OCI-LY1 (cell line): ENCODE data around the gene CYP17A1.
A peak's percentile ranks its signal among the peaks of the same experiment; 100 is the strongest.
"Not testable (repeated sequence)": the region's sequence is repeated elsewhere in the genome, so short reads cannot be mapped to it uniquely, and the experiment has no call there.

Source experiments
- H2AFZ ChIP-seq: fragments of 200-600 bp; sonication (generic), shearing (Covaris generic); 2 replicates; pipeline ENCODE4 v1.6.0; 2014; ENCODE audit warnings: antibody characterized with exemption, mild to moderate bottlenecking, low read length
- H3F3A ChIP-seq: fragments of 200-600 bp; sonication (generic), shearing (Covaris generic); 2 replicates; pipeline ENCODE4 v1.6.0; 2014; ENCODE audit warnings: mild to moderate bottlenecking, antibody characterized with exemption, low read length, moderate library complexity; ENCODE audit not compliant: insufficient read depth
- H3K27ac ChIP-seq: fragments of 200-600 bp; sonication (generic); 2 replicates; pipeline ENCODE4 v1.5.1; 2014; ENCODE audit warnings: low read length, mixed run types, mild to moderate bottlenecking, low read depth; ENCODE audit not compliant: poor library complexity, severe bottlenecking
- H3K27me3 ChIP-seq: fragments of 200-600 bp; sonication (generic); 2 replicates; pipeline ENCODE4 v1.6.0; 2014; ENCODE audit warnings: antibody characterized with exemption, mild to moderate bottlenecking, low read length, moderate library complexity; ENCODE audit not compliant: insufficient read depth
- H3K36me3 ChIP-seq: fragments of 200-600 bp; sonication (generic); 2 replicates; pipeline ENCODE4 v1.6.1; 2014; ENCODE audit warnings: mild to moderate bottlenecking, antibody characterized with exemption, low read length, moderate library complexity, mixed read lengths; ENCODE audit not compliant: insufficient read depth
- H3K4me1 ChIP-seq: fragments of 200-600 bp; sonication (generic); 2 replicates; pipeline ENCODE4 v1.5.1; 2014; ENCODE audit warnings: mild to moderate bottlenecking, low read length, moderate library complexity; ENCODE audit not compliant: insufficient read depth, severe bottlenecking
- H3K4me2 ChIP-seq: fragments of 200-600 bp; sonication (generic), shearing (Covaris generic); 2 replicates; pipeline ENCODE4 v1.6.1; 2014; ENCODE audit warnings: low read length
- H3K4me3 ChIP-seq: fragments of 200-600 bp; sonication (generic); 2 replicates; pipeline ENCODE4 v1.5.1; 2014; ENCODE audit warnings: low read length, low read depth, mild to moderate bottlenecking, mixed read lengths; ENCODE audit not compliant: poor library complexity, severe bottlenecking
- H3K79me2 ChIP-seq: fragments of 200-600 bp; shearing (Covaris generic); 2 replicates; pipeline ENCODE4 v1.6.1; 2016; ENCODE audit warnings: mixed run types, low read length, mixed read lengths; ENCODE audit not compliant: insufficient read depth
- H3K9ac ChIP-seq: fragments of 200-600 bp; sonication (generic), shearing (Covaris generic); 2 replicates; pipeline ENCODE4 v1.6.1; 2014; ENCODE audit warnings: mild to moderate bottlenecking, low read length, mixed read lengths
- H3K9me2 ChIP-seq: fragments of 200-600 bp; sonication (generic), shearing (Covaris generic); 2 replicates; pipeline ENCODE4 v1.6.1; 2014; ENCODE audit warnings: low read depth, mild to moderate bottlenecking, low read length, mixed read lengths
- H3K9me3 ChIP-seq: fragments of 200-600 bp; shearing (Covaris generic); 2 replicates; pipeline ENCODE4 v1.6.1; 2014; ENCODE audit warnings: low read length, mixed read lengths
- H4K20me1 ChIP-seq: fragments of 200-600 bp; sonication (generic), shearing (Covaris generic); 2 replicates; pipeline ENCODE4 v1.6.0; 2016; ENCODE audit warnings: mild to moderate bottlenecking, low read length; ENCODE audit not compliant: insufficient read depth
- EZH2 ChIP-seq: fragments of 200-600 bp; sonication (generic), shearing (Covaris generic); IDR thresholded peaks from 2 replicates; pipeline ENCODE4 v1.8.0; 2017; ENCODE audit warnings: borderline replicate concordance, mixed run types, mild to moderate bottlenecking, antibody characterized with exemption, low read length, moderate library complexity, mixed read lengths
- TF ChIP-seq, protein P1 (sequence below): fragments of 200-600 bp; sonication (generic), shearing (Covaris generic); IDR thresholded peaks from 2 replicates; pipeline ENCODE4 v1.5.1; 2017; ENCODE audit warnings: mild to moderate bottlenecking, antibody characterized with exemption, low read length, moderate library complexity, mixed read lengths

Gene CYP17A1

DNA sequence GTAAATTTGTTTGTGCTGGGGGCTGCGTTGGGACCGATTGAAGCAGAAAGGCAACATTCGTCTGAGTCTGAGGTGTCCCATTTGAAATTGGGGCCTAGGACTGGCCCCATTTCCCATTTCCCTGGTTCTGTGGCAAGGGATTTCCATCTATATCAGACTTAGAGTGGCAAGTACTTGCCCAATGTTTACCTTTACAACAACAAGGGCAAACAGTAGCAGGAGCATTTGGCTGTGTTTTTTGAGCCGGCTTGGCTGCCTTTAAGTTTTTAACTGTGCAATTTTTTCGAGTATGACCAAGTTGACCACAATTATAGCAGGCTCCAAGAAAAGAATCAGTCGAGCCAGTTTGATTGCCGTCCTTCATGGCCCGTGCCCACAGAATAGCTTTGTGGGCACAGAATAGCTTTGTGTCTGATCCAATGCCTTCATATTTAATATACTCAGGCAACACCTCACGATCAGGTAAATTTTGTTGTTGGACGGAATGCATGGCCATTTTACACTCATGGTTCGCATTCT is 4.7 kb upstream of the CYP17A1 start:
- Histone ChIP-seq H3F3A (no peaks in the 10 kb centered on the region), H3K27me3 (no peaks in the 10 kb centered on the region), H3K9ac (no peak overlapping the region), H3K4me3 (no peak overlapping the region), H2AFZ (no peak overlapping the region), H3K4me2 (no peak overlapping the region), H3K79me2 (no peaks in the 10 kb centered on the region), H4K20me1 (no peaks in the 10 kb centered on the region), H3K9me3 (no peaks in the 10 kb centered on the region), H3K4me1 (no peaks in the 10 kb centered on the region), H3K9me2 (no peaks in the 10 kb centered on the region), H3K36me3 (no peaks in the 10 kb centered on the region), H3K27ac (no peak overlapping the region)
- TF ChIP-seq EZH2: no peak
- TF ChIP-seq, protein P1, sequence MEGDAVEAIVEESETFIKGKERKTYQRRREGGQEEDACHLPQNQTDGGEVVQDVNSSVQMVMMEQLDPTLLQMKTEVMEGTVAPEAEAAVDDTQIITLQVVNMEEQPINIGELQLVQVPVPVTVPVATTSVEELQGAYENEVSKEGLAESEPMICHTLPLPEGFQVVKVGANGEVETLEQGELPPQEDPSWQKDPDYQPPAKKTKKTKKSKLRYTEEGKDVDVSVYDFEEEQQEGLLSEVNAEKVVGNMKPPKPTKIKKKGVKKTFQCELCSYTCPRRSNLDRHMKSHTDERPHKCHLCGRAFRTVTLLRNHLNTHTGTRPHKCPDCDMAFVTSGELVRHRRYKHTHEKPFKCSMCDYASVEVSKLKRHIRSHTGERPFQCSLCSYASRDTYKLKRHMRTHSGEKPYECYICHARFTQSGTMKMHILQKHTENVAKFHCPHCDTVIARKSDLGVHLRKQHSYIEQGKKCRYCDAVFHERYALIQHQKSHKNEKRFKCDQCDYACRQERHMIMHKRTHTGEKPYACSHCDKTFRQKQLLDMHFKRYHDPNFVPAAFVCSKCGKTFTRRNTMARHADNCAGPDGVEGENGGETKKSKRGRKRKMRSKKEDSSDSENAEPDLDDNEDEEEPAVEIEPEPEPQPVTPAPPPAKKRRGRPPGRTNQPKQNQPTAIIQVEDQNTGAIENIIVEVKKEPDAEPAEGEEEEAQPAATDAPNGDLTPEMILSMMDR: no peak

DNA sequence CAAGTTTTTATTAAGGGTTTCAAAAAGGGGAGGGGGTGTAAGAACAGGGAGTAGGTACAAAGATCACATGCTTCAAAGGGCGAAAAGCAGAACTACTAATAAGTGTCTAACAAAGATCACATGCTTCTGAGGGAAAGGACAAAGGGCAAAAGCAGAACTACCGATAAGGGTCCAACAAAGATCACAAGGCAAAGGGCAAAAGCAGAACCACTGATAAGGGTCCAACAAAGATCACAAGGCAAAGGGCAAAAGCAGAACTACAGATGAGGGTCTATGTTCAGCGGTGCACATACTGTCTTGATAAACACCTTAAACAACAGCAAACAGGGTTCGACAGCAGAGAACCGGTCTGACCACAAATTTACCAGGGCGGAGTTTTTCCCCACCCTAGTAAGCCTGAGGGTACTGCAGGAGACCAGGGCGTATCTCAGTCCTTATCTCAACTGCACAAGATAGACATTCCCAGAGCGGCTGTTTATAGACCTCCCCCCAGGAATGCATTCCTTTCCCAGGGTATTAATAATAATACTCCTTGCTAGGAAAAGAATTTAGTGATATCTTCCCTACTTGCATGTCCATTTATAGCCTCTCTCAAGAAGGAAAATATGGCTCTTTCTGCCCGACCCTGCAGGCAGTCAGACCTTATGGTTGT is 1.2 kb upstream of the CYP17A1 start:
- H4K20me1 ChIP-seq, H3K4me3 ChIP-seq, H3K4me1 ChIP-seq, H2AFZ ChIP-seq, H3K27me3 ChIP-seq, H3K79me2 ChIP-seq, H3F3A ChIP-seq, H3K27ac ChIP-seq, H3K36me3 ChIP-seq, H3K9ac ChIP-seq, H3K4me2 ChIP-seq, H3K9me3 ChIP-seq, H3K9me2 ChIP-seq: not testable (repeated sequence)

DNA sequence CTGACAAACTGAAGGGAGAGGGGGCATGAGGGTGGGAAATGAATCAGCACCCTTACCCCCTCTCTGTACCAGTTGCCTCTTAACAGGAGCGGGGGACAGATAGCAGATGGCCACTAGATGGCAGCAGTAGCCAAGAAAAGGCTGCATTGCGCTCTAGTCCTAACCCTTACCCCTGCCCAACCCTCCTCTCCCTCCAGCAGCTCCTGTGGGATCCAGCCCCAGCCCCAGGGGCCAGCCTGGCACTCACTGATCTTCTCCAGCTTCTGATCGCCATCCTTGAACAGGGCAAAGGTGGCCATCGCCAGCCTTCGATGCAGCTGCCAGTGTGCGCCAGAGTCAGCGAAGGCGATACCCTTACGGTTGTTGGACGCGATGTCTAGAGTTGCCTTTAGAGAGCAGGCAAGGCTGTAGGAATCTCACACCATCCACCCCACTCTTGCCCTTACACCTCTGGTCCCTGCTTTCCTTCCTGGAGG is 2.2 kb downstream of the CYP17A1 start:
- no peak overlapping the region for H3K9ac ChIP-seq
- no peaks in the 10 kb centered on the region for H3K9me3 ChIP-seq
- no peaks in the 10 kb centered on the region for H3K36me3 ChIP-seq
- no peaks in the 10 kb centered on the region for H3K4me1 ChIP-seq
- H3K27me3 ChIP-seq: no peaks in the 10 kb centered on the region
- no peak for TF ChIP-seq EZH2
- TF ChIP-seq, protein P1: peak; percentile 61
- H3F3A ChIP-seq: no peaks in the 10 kb centered on the region
- H3K27ac ChIP-seq: no peak overlapping the region
- H3K4me3 ChIP-seq: no peak overlapping the region
- no peaks in the 10 kb centered on the region for H3K79me2 ChIP-seq
- H2AFZ ChIP-seq: no peak overlapping the region
- no peak overlapping the region for H3K4me2 ChIP-seq
- H4K20me1 ChIP-seq: no peaks in the 10 kb centered on the region
- no peaks in the 10 kb centered on the region for H3K9me2 ChIP-seq

DNA sequence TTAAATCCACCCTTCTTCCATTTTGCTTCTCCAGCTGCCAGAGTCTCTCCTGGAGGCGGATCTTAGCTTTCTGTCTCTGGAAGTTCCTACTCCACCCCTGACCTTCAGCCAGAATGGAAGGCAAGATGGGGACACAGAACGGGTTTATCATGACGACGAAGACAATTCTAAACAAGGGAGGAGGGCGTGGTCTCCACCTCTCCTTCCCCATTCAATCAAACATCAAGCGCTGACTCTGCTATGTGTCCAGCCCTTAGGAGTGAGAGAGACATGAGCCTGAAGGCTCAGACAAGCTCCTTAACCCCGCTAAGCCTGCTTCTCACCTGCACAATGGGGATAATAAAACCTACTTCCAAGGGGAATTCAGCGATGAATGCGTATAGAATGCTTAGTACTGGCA is 3.1 kb downstream of the CYP17A1 start:
- Histone ChIP-seq H3K27me3 (no peaks in the 10 kb centered on the region), H3K4me1 (no peaks in the 10 kb centered on the region), H3K79me2 (no peaks in the 10 kb centered on the region), H4K20me1 (no peaks in the 10 kb centered on the region), H3K9ac (no peak overlapping the region), H2AFZ (no peak overlapping the region), H3K9me3 (no peaks in the 10 kb centered on the region), H3K27ac (no peak overlapping the region), H3K9me2 (no peaks in the 10 kb centered on the region), H3K4me3 (no peak overlapping the region), H3F3A (no peaks in the 10 kb centered on the region), H3K36me3 (no peaks in the 10 kb centered on the region), H3K4me2 (no peak overlapping the region)
- TF ChIP-seq, protein P1: no peak
- no peak for TF ChIP-seq EZH2
